Measurements from ENCODE around the gene LPIN1. TPM values are rescaled to one million over a fixed set of nuclear protein-coding genes. Genes with fewer than 3 reads are reported as not detected.
A peak's percentile ranks its signal among the peaks of the same experiment; 100 is the strongest.

LPIN1 gene
- total and polyA plus RNA-seq, 7 experiments from 2014 or later, result 25.5 to 88.1 (median 70.6) TPM

DNA sequence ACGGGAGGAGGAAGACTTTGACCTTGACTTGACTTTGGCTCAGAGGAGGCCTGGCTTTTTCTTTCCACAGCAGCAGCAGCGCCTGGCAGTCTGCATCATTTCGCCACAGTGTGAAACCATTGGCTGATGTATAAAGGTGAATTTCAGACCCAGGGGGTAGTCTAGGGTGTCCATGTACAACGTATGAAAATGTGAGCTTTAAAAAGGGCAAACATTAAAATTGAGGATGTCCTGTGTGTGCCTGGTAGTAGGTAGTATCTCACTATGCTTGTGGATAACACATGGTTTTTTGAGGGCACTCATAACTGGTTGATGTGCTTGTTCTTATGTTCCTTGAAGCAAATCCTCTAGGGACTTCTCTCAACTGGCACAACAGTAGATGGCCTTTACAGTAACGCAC, 86.1 kb downstream of the LPIN1 start:
- ATAC-seq (no peak), DNase-seq (no peak)
- ChIA-PET CTCF (interaction anchor here (2.2 kb wide), 1 partner anchor 1174 kb away, joined by 6 read pairs; no protein-coding TSS in a partner anchor), POLR2A (no interaction called here)
- peaks cover 0 to 7% (median 0%) of the 10 kb centered on the region in 3 experiments for H3K9me3 ChIP-seq (ENCODE audit: control insufficient read depth in 2 of 3, low read length in 3 of 3)
- H3K4me1 ChIP-seq (ENCODE audit: control insufficient read depth in 2 of 2, insufficient read depth in 2 of 2, low read length in 2 of 2), result peaks cover 20% of the 10 kb centered on the region in 2 donors
- Mint-ChIP-seq H3K9me3 (peaks cover 6 to 26% (median 11%) of the 10 kb centered on the region in 11 donors), H3K27me3 (peaks cover 0 to 71% (median 0%) of the 10 kb centered on the region in 5 donors), H3K4me3 (no peak overlapping the region), H3K4me1 (peaks cover 18 to 44% (median 32%) of the 10 kb centered on the region in 7 donors), H3K27ac (peak overlapping the region in 1 of 9 donors; percentile 10), H3K36me3 (peaks cover 0 to 20% (median 11%) of the 10 kb centered on the region in 5 donors)
- H3K27ac ChIP-seq (ENCODE audit: low read depth, low read length), result no peak overlapping the region
- no peak overlapping the region for H3K4me3 ChIP-seq (ENCODE audit: low read length)
- intact Hi-C loops (cut with micrococcal nuclease), result loop anchor here in 1 of 2 donors (5.0 kb wide), 1 partner anchor 175 kb away; no protein-coding TSS in a partner anchor
- H3K36me3 ChIP-seq (ENCODE audit: control insufficient read depth in 2 of 3, insufficient read depth in 3 of 3, low read length in 3 of 3), result no peaks in the 10 kb centered on the region
- H3K27me3 ChIP-seq (ENCODE audit: control insufficient read depth in 2 of 2, insufficient read depth in 2 of 2, low read length in 2 of 2), result no peaks in the 10 kb centered on the region

DNA sequence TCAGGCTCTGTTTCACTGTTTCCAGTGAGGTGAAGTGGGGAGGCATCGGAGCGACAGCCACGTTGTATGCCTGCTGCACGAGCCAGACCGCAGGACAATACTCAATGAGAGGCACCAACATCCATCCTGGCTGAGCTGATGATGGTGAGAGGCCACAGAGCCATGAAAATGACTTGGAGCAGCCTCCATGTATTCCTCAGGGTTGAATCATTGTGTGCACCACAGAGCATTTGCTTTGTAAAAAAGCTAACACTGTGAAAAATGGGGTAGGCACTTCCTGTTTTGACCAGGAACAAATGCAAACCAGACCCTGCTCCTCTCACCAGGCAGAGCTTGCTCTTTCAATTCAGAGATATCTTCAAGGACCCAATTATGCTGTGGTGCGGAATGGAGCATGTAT, 87.2 kb downstream of the LPIN1 start:
- Histone ChIP-seq H3K27ac (ENCODE audit: low read depth, low read length) (no peak overlapping the region), H3K36me3 (ENCODE audit: control insufficient read depth in 2 of 3, insufficient read depth in 3 of 3, low read length in 3 of 3) (no peaks in the 10 kb centered on the region), H3K9me3 (ENCODE audit: control insufficient read depth in 2 of 3, low read length in 3 of 3) (peaks cover 0 to 7% (median 0%) of the 10 kb centered on the region in 3 experiments), H3K4me3 (ENCODE audit: low read length) (no peak overlapping the region), H3K4me1 (ENCODE audit: control insufficient read depth in 2 of 2, insufficient read depth in 2 of 2, low read length in 2 of 2) (peaks cover 20% of the 10 kb centered on the region in 2 donors), H3K27me3 (ENCODE audit: control insufficient read depth in 2 of 2, insufficient read depth in 2 of 2, low read length in 2 of 2) (no peaks in the 10 kb centered on the region)
- Mint-ChIP-seq H3K27ac (peak overlapping the region in 2 of 9 donors; percentile 29 to 85), H3K4me3 (no peak overlapping the region), H3K36me3 (peaks cover 0 to 16% (median 11%) of the 10 kb centered on the region in 5 donors), H3K9me3 (peaks cover 6 to 26% (median 11%) of the 10 kb centered on the region in 11 donors), H3K27me3 (peaks cover 0 to 78% (median 0%) of the 10 kb centered on the region in 5 donors), H3K4me1 (peaks cover 18 to 44% (median 30%) of the 10 kb centered on the region in 7 donors)
- ChIA-PET CTCF (interaction anchor here (2.2 kb wide), 1 partner anchor 1173 kb away, joined by 6 read pairs; no protein-coding TSS in a partner anchor), POLR2A (no interaction called here)
- intact Hi-C loops (cut with micrococcal nuclease), result loop anchor here in 1 of 2 donors (5.0 kb wide), 1 partner anchor 174 kb away; no protein-coding TSS in a partner anchor
- DNase-seq, result no peak
- no peak for ATAC-seq

DNA sequence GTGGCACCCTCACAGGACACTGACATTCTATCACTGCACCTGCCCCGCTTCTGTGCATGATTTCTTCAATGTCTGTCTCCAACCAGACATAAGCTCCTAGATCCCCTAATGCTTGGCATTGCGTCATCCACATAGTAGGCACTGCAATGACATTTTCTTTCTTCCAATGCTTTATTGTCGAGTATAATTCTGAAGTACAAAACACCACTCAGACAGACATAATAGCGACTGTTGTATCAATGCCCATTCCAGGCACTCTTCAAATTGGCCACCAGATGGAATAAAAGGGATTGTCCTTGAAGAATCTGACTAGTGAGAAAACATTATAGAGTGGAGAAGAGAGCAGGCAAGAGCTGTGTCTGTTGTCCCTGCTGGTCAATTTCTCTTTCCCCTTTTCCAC, 89.0 kb downstream of the LPIN1 start:
- H3K27me3 ChIP-seq (ENCODE audit: control insufficient read depth in 2 of 2, insufficient read depth in 2 of 2, low read length in 2 of 2), result no peaks in the 10 kb centered on the region
- peaks cover 0 to 16% (median 11%) of the 10 kb centered on the region in 5 donors for H3K36me3 Mint-ChIP-seq
- H3K4me3 Mint-ChIP-seq, result no peak overlapping the region
- H3K4me3 ChIP-seq (ENCODE audit: low read length), result no peak overlapping the region
- ChIA-PET POLR2A (no interaction called here), CTCF (no interaction called here)
- no peaks in the 10 kb centered on the region for H3K36me3 ChIP-seq (ENCODE audit: control insufficient read depth in 2 of 3, insufficient read depth in 3 of 3, low read length in 3 of 3)
- H3K27ac ChIP-seq (ENCODE audit: low read depth, low read length), result no peak overlapping the region
- H3K4me1 ChIP-seq (ENCODE audit: control insufficient read depth in 2 of 2, insufficient read depth in 2 of 2, low read length in 2 of 2), result peaks cover 4 to 8% of the 10 kb centered on the region in 2 donors
- DNase-seq, result no peak
- peaks cover 6 to 26% (median 12%) of the 10 kb centered on the region in 11 donors for H3K9me3 Mint-ChIP-seq
- intact Hi-C loops (cut with micrococcal nuclease), result no loop called here
- peaks cover 0 to 82% (median 0%) of the 10 kb centered on the region in 5 donors for H3K27me3 Mint-ChIP-seq
- peaks cover 10 to 30% (median 16%) of the 10 kb centered on the region in 7 donors for H3K4me1 Mint-ChIP-seq
- H3K27ac Mint-ChIP-seq, result peak overlapping the region in 1 of 9 donors; percentile 10
- H3K9me3 ChIP-seq (ENCODE audit: control insufficient read depth in 2 of 3, low read length in 3 of 3), result peaks cover 0 to 7% (median 0%) of the 10 kb centered on the region in 3 experiments
- no peak for ATAC-seq

DNA sequence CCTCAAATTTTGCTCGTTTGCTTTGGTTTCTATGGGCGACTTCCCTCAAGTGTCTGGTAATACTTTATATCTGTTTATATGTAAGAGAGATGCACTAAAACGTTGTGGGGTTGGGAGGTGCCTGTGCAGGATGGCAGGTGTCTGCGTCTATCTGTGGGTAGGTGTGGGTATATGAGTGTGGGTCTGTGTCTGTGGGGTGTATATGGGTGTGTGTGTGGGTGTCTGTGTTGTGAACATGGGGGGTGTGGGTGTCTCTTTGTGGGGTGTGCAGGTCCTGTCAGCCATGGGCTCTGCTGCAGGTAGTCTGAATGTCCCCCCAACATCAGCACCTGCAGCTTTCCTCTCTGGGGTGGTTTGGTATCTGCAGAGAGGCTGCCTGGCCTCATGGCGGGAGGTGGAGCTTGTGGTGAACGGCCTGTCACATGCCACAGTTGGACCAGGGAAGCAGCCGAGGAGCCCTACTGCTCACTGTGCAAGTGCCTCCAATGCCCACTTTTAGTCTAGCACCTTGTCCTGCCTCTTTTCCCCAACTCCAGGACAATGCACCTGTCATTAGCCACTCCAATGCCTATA, 90.3 kb downstream of the LPIN1 start:
- Histone ChIP-seq H3K4me3 (ENCODE audit: low read length) (no peak overlapping the region), H3K4me1 (ENCODE audit: control insufficient read depth in 2 of 2, insufficient read depth in 2 of 2, low read length in 2 of 2) (no peaks in the 10 kb centered on the region), H3K27ac (ENCODE audit: low read depth, low read length) (no peak overlapping the region), H3K36me3 (ENCODE audit: control insufficient read depth in 2 of 3, insufficient read depth in 3 of 3, low read length in 3 of 3) (no peaks in the 10 kb centered on the region), H3K9me3 (ENCODE audit: control insufficient read depth in 2 of 3, low read length in 3 of 3) (peaks cover 0 to 7% (median 0%) of the 10 kb centered on the region in 3 experiments), H3K27me3 (ENCODE audit: control insufficient read depth in 2 of 2, insufficient read depth in 2 of 2, low read length in 2 of 2) (no peaks in the 10 kb centered on the region)
- peaks cover 0 to 12% (median 11%) of the 10 kb centered on the region in 5 donors for H3K36me3 Mint-ChIP-seq
- H3K4me3 Mint-ChIP-seq, result no peak overlapping the region
- peaks cover 6 to 26% (median 12%) of the 10 kb centered on the region in 11 donors for H3K9me3 Mint-ChIP-seq
- H3K27ac Mint-ChIP-seq, result no peak overlapping the region
- peaks cover 2 to 20% (median 5%) of the 10 kb centered on the region in 7 donors for H3K4me1 Mint-ChIP-seq
- CTCF ChIA-PET, result no interaction called here
- DNase-seq (no peak), ATAC-seq (no peak)
- peaks cover 0 to 80% (median 0%) of the 10 kb centered on the region in 5 donors for H3K27me3 Mint-ChIP-seq
- POLR2A ChIA-PET, result no interaction called here
- intact Hi-C loops (cut with micrococcal nuclease), result no loop called here

DNA sequence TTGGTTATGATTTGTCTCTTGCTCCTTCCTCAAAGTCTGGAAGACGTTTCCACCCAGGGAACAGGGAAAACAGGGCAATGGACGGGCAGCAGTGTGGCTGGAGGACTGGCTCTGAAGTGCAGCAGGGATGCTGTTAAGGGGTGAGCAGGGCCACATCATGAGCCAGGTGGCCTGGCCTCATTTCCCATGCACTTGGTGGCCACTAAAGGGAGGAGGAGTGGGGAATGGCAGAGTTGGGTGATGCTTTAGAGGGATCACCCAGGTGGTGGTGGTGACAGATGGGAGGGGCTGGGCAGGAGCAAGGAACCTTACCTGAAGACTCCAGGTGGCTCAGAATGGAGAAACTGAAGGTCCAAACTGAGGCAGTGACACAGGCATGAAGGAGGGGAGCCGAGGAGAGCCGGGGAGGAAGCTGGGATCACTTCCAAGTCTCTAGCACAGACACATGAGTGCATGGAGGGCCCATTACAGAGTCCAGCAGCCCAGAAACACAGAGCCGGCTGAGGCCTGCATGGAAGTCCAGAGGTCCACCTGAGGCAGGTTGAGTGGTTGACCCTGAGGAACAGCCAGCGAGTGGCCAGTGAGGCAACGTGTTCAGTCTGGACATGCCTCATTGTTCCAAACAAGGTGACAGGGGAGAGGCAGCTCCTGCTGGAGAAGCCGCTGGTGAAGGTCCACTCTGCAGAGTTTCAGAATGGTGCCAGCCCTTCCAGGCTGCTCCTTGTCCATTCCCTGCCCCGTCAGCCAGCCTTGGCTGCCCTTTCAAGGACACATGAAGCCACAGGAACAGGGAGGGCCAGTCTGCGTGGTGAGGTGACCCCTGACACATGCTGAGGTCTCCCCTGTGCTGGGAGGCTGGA, 91.7 kb downstream of the LPIN1 start:
- Histone ChIP-seq H3K4me3 (ENCODE audit: low read length) (no peak overlapping the region), H3K27me3 (ENCODE audit: control insufficient read depth in 2 of 2, insufficient read depth in 2 of 2, low read length in 2 of 2) (no peaks in the 10 kb centered on the region), H3K27ac (ENCODE audit: low read depth, low read length) (no peak overlapping the region), H3K9me3 (ENCODE audit: control insufficient read depth in 2 of 3, low read length in 3 of 3) (peaks cover 0 to 7% (median 0%) of the 10 kb centered on the region in 3 experiments), H3K36me3 (ENCODE audit: control insufficient read depth in 2 of 3, insufficient read depth in 3 of 3, low read length in 3 of 3) (no peaks in the 10 kb centered on the region), H3K4me1 (ENCODE audit: control insufficient read depth in 2 of 2, insufficient read depth in 2 of 2, low read length in 2 of 2) (no peaks in the 10 kb centered on the region)
- Mint-ChIP-seq H3K36me3 (peaks cover 0 to 12% (median 11%) of the 10 kb centered on the region in 5 donors), H3K4me1 (peaks cover 0 to 11% (median 3%) of the 10 kb centered on the region in 7 donors), H3K4me3 (no peak overlapping the region), H3K9me3 (peaks cover 6 to 26% (median 11%) of the 10 kb centered on the region in 11 donors), H3K27me3 (peaks cover 0 to 70% (median 0%) of the 10 kb centered on the region in 5 donors), H3K27ac (peak overlapping the region in 1 of 9 donors; percentile 18)
- ATAC-seq (no peak), DNase-seq (no peak)
- intact Hi-C loops (cut with micrococcal nuclease), result no loop called here
- ChIA-PET CTCF (no interaction called here), POLR2A (no interaction called here)

DNA sequence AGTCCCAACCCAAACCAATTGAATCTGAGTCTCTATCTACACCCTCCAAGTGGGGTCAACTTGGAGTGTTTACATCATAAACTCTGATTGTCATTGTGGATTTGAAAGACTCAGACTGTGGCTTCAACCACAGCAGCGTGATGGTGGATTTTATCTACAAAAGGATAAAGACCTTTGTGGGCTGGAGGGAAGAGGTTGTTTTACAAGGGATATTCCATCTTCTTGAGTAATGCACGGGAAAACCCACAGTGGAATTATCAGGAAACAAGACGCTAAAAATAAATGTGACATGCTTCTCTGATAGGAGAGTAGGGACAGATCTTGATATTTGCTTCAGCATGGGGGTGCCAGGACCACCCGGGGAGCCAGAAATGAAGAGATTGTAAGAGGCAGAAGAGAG, 93.5 kb downstream of the LPIN1 start:
- CTCF ChIA-PET, result no interaction called here
- ATAC-seq, result no peak

More for the DNA sequence above, 93.5 kb downstream of the LPIN1 start:
- H3K36me3 Mint-ChIP-seq, result peaks cover 0 to 6% (median 0%) of the 10 kb centered on the region in 5 donors
- no peaks in the 10 kb centered on the region for H3K9me3 ChIP-seq (ENCODE audit: control insufficient read depth in 2 of 3, low read length in 3 of 3)
- intact Hi-C loops (cut with micrococcal nuclease), result no loop called here
- no peaks in the 10 kb centered on the region for H3K4me1 ChIP-seq (ENCODE audit: control insufficient read depth in 2 of 2, insufficient read depth in 2 of 2, low read length in 2 of 2)
- H3K36me3 ChIP-seq (ENCODE audit: control insufficient read depth in 2 of 3, insufficient read depth in 3 of 3, low read length in 3 of 3), result no peaks in the 10 kb centered on the region
- H3K4me1 Mint-ChIP-seq, result peaks cover 0 to 2% (median 0%) of the 10 kb centered on the region in 7 donors
- no peaks in the 10 kb centered on the region for H3K27me3 ChIP-seq (ENCODE audit: control insufficient read depth in 2 of 2, insufficient read depth in 2 of 2, low read length in 2 of 2)
- no peak overlapping the region for H3K27ac ChIP-seq (ENCODE audit: low read depth, low read length)
- no peak overlapping the region for H3K4me3 ChIP-seq (ENCODE audit: low read length)
- POLR2A ChIA-PET, result no interaction called here
- peaks cover 0 to 54% (median 0%) of the 10 kb centered on the region in 5 donors for H3K27me3 Mint-ChIP-seq
- peaks cover 0 to 11% (median 3%) of the 10 kb centered on the region in 11 donors for H3K9me3 Mint-ChIP-seq
- H3K27ac Mint-ChIP-seq, result no peak overlapping the region
- DNase-seq, result no peak
- no peak overlapping the region for H3K4me3 Mint-ChIP-seq
